Measurements from ENCODE around the gene MLANA. TPM values are rescaled to one million over a fixed set of nuclear protein-coding genes. Genes with fewer than 3 reads are reported as not detected.

The MLANA gene
- total RNA-seq, 1 donor from 2014 or later, result not detected

- DNase-seq (ENCODE audit: low spot score), result no peak
Observed at GRCh38 chr9:5957166-5957565, 66.5 kb downstream of the MLANA start.

- DNase-seq (ENCODE audit: low spot score), result no peak
Observed at GRCh38 chr9:5958273-5958672, 67.6 kb downstream of the MLANA start.

Other genes with a start within 250 kb of the MLANA start
- gene ERMP1, start 57.8 kb upstream of the MLANA start, total RNA-seq, result 106 TPM
- 14.7 TPM for gene RANBP6, start 124.7 kb downstream of the MLANA start, total RNA-seq